Measurements from ENCODE around the gene ZER1. TPM values are rescaled to one million over a fixed set of nuclear protein-coding genes. Genes with fewer than 3 reads are reported as not detected.

The ZER1 gene
- total and polyA plus RNA-seq, 3 donors from 2014 or later: 96.8 to 118 (median 112) TPM

DNA sequence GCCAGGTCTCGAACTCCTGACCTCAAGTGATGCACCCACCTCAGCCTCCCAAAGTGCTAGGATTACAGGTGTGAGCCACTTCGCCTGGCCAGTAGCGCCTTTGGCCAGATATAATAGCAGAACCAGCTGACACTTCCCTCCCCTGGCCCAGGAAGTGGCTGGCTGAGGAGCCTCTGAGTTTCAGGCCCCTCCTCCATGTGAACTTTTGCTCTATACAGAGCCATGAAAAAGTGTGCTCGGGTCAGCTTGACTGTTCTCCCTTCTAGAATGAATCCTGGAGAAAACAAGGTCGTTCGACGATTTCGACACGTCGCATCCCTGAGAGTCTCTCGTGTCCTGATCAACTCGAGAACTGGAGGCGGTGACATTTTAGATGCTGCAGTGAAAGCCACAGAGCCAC is 39.2 kb downstream of the ZER1 start:
- H3K9me3 ChIP-seq: no peaks in the 10 kb centered on the region
- TF ChIP-seq, protein P1, sequence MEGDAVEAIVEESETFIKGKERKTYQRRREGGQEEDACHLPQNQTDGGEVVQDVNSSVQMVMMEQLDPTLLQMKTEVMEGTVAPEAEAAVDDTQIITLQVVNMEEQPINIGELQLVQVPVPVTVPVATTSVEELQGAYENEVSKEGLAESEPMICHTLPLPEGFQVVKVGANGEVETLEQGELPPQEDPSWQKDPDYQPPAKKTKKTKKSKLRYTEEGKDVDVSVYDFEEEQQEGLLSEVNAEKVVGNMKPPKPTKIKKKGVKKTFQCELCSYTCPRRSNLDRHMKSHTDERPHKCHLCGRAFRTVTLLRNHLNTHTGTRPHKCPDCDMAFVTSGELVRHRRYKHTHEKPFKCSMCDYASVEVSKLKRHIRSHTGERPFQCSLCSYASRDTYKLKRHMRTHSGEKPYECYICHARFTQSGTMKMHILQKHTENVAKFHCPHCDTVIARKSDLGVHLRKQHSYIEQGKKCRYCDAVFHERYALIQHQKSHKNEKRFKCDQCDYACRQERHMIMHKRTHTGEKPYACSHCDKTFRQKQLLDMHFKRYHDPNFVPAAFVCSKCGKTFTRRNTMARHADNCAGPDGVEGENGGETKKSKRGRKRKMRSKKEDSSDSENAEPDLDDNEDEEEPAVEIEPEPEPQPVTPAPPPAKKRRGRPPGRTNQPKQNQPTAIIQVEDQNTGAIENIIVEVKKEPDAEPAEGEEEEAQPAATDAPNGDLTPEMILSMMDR (IDR thresholded peaks at IDR 0.05): no peak
- no peak for TF ChIP-seq POLR2A (IDR thresholded peaks at IDR 0.05)
- H3K27me3 ChIP-seq: no peaks in the 10 kb centered on the region
- no peak overlapping the region for H3K27ac ChIP-seq
- no peaks in the 10 kb centered on the region for H3K4me1 ChIP-seq
- no peaks in the 10 kb centered on the region for H3K36me3 ChIP-seq (ENCODE audit: low read depth, missing control alignments)
- intact Hi-C loops (cut with DNase I; ENCODE audit: low total_unique reads): no loop called here
- WGBS, 2 donors: 85 to 88% methylated on average over 13 of the region's 13 CpGs
- DNase-seq: no peak
- H3K4me3 ChIP-seq: no peak overlapping the region

DNA sequence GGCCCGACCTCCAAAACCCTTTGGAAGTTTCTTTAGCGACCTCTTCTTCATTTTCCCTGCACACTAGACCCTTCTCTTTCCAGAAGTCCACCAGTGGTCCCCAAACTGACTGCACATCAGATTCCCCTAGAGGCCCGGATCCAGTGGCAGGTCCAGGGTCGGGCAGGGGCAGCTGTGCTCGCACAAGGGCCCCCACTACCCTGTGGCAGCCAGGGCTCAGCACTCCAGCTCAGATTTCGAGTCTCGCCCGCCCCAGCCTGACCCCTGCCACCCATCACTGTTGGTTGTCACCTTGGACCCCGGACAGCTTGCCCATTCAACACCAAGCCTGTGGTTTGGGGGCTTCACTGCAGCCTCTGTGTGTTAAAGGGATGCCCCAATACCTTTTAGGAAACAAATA is 40.0 kb downstream of the ZER1 start:
- TF ChIP-seq, protein P1 (IDR thresholded peaks at IDR 0.05): no peak
- TF ChIP-seq POLR2A (IDR thresholded peaks at IDR 0.05): no peak
- Histone ChIP-seq H3K36me3 (ENCODE audit: low read depth, missing control alignments) (no peaks in the 10 kb centered on the region), H3K27me3 (no peaks in the 10 kb centered on the region), H3K27ac (no peak overlapping the region), H3K9me3 (no peaks in the 10 kb centered on the region), H3K4me1 (no peaks in the 10 kb centered on the region), H3K4me3 (no peak overlapping the region)
- WGBS, 2 donors: 78 to 80% methylated on average over 6 to 9 of the region's 9 CpGs
- no peak for DNase-seq
- intact Hi-C loops (cut with DNase I; ENCODE audit: low total_unique reads): no loop called here

DNA sequence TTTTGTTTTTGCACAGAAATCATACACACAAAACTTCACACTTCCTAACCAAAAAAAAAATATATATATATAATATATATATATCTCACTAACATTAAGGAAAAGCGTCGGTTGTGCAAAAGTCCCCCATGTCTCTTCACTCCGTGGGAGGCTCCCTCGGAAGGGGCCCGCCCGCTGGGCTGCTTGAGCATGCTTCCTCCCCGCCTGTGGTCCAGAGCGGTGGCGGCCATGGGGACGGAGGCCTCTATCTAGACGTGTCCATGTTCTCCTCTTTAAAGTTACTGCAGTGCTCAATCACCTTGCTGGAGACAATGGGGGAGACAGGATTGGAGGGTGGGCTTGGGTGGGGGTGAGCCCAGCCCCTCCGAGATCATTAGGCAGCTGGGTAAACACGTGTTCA is 40.6 kb downstream of the ZER1 start:
- intact Hi-C loops (cut with DNase I; ENCODE audit: low total_unique reads): no loop called here
- WGBS, 2 donors: 79 to 86% methylated on average over 13 of the region's 13 CpGs
- Histone ChIP-seq H3K9me3 (no peaks in the 10 kb centered on the region), H3K4me3 (no peak overlapping the region), H3K4me1 (no peaks in the 10 kb centered on the region), H3K27me3 (no peaks in the 10 kb centered on the region), H3K36me3 (ENCODE audit: low read depth, missing control alignments) (no peaks in the 10 kb centered on the region), H3K27ac (no peak overlapping the region)
- no peak for DNase-seq
- TF ChIP-seq POLR2A (IDR thresholded peaks at IDR 0.05): no peak
- TF ChIP-seq, protein P1 (IDR thresholded peaks at IDR 0.05): no peak

DNA sequence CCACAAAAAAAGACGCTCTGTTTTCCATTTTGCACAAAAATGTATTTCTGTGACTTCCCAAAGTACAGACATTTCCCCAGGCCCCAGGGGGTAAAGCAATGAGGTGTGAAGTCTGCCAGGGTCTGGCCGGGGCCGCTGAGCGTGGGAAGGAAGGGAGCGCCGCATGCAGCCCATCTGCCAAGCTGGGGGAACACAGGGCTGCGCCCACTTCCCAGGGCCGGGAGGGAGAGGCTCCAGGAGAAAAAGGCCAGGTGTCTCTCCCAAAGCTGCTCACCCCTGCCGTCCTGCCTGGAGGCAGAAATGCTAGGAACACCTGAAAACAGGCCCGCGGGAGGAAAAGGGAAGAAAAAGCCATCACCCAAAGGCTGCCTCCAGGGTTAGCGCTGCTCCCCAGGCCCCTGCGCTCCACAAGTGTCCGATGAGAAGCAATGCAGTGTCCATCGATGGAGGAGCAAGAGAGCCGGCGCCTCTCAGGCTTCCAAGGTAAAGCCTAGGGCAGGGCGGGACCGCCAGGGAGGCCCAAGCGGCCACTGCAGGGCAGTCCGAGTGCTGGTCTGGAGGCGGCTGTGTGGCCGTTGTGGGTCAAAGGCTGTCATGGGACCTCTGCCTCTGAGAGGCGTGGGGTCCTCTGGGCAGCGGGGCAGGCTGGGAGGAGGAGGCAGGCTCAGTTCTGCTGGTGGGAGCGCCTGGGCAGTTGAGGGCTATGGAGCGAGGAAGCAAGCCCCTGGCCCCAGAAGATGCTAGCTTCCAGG is 41.8 kb downstream of the ZER1 start:
- H3K4me1 ChIP-seq: peaks cover 3% of the 10 kb centered on the region
- intact Hi-C loops (cut with DNase I; ENCODE audit: low total_unique reads): no loop called here
- no peak overlapping the region for H3K4me3 ChIP-seq
- WGBS, 2 donors: 89% methylated on average over 23 to 27 of the region's 27 CpGs
- no peak for DNase-seq
- TF ChIP-seq, protein P1 (IDR thresholded peaks at IDR 0.05): no peak
- no peak for TF ChIP-seq POLR2A (IDR thresholded peaks at IDR 0.05)
- H3K27ac ChIP-seq: no peak overlapping the region
- no peaks in the 10 kb centered on the region for H3K9me3 ChIP-seq
- H3K36me3 ChIP-seq (ENCODE audit: low read depth, missing control alignments): no peaks in the 10 kb centered on the region
- H3K27me3 ChIP-seq: no peaks in the 10 kb centered on the region

DNA sequence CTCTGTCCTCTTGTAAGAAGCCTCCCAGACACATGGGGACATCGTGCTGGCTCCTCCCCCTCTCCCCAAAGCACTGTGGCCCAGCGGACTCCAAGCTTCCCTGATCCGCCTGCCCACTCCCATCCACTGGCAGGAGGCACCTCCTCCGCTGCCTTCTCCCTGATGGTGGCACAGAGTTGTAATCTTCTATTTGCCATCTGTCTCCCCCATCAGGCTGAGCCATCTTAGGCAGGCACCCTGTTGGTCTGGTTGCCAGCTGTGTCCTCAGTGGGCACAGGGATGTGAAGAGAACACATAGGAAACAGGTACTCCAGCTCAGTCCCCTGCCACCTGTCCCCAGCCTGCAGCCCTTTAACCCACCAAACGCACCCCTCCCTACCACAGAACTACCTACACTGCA is 42.4 kb downstream of the ZER1 start:
- H3K27ac ChIP-seq: no peak overlapping the region
- no peak overlapping the region for H3K4me3 ChIP-seq
- 72 to 74% methylated on average over 5 of the region's 5 CpGs for WGBS, 2 donors
- TF ChIP-seq POLR2A (IDR thresholded peaks at IDR 0.05): no peak
- TF ChIP-seq, protein P1 (IDR thresholded peaks at IDR 0.05): no peak
- H3K4me1 ChIP-seq: peaks cover 8% of the 10 kb centered on the region
- intact Hi-C loops (cut with DNase I; ENCODE audit: low total_unique reads): no loop called here
- no peaks in the 10 kb centered on the region for H3K36me3 ChIP-seq (ENCODE audit: low read depth, missing control alignments)
- DNase-seq: no peak
- H3K27me3 ChIP-seq: no peaks in the 10 kb centered on the region
- no peaks in the 10 kb centered on the region for H3K9me3 ChIP-seq
